ENCODE results near the gene PRPF38A.
"Not testable (repeated sequence)": the region's sequence is repeated elsewhere in the genome, so short reads cannot be mapped to it uniquely, and the experiment has no call there.

PRPF38A gene, protein sequence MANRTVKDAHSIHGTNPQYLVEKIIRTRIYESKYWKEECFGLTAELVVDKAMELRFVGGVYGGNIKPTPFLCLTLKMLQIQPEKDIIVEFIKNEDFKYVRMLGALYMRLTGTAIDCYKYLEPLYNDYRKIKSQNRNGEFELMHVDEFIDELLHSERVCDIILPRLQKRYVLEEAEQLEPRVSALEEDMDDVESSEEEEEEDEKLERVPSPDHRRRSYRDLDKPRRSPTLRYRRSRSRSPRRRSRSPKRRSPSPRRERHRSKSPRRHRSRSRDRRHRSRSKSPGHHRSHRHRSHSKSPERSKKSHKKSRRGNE
- total RNA-seq, result 75.4 reads per million, percentile 77 among the genes with 10 or more reads in this experiment

DNA sequence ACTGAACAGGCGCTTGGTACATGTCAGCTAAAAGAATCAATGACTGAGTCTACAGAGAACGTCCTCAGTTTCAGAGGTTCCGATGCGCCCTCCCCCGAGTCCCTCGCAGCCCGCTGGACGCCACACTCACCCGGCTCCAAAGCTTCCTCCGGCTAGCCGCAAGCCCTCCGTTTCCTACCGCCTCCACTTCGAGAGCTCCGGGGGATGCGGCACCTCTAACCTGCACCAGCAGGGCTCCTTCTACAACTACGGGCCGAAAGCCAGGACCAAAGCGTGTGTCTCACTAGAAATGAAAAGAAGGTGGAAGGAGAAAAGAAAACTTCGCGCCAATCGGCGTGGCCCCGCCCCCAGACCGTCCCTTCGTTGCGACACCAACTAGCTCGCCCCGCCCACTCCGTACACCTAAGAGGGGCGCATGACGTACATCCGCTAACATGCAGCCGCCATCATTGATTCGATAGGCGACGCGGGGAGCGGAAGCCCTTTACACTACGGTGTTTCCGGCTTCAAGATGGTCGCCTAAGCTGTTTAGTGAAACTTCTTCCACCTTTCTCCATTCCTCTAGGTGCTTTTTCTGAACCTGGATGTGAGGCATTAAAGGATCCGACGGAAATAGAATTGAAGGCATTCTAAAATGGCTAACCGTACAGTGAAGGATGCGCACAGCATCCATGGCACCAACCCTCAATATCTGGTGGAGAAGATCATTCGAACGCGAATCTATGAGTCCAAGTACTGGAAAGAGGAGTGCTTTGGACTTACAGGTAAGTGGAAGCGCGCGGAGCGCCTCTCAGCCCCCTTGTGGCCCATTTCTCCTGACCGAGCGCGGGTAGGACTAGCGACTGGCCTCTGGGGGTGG lies at the start of gene PRPF38A, which contains the start of gene ORC1:
Gene PRPF38A (plus strand): TSS at position 487 of the 859 bp plus-strand sequence. CDS start 148 bp downstream, at position 635.
Gene ORC1 (minus strand): TSS at position 308 of the 859 bp plus-strand sequence. CDS start 2,200 bp downstream, outside the sequence.
- DNase-seq, result peak; percentile 97

DNA sequence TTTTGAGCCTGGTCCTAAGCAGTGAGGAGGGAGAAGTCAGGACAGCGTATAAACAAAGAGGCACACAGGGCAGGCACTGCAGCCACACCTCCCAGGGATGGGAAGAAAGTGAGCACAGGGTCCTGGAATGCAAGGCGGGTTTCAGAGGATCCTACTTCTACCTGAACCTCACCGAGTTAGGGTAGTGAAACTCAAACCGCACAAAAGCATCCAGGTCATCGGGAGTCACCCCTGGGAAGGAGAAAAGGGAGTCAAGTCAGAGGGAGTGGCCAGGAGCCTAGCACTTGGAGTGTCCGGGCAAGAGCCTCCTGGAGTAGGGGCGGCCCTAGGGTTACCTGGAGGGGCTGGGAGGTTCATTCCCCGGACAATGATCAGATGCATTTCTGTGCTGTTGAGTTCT lies 49.0 kb upstream of the PRPF38A start:
- no peak for DNase-seq

DNA sequence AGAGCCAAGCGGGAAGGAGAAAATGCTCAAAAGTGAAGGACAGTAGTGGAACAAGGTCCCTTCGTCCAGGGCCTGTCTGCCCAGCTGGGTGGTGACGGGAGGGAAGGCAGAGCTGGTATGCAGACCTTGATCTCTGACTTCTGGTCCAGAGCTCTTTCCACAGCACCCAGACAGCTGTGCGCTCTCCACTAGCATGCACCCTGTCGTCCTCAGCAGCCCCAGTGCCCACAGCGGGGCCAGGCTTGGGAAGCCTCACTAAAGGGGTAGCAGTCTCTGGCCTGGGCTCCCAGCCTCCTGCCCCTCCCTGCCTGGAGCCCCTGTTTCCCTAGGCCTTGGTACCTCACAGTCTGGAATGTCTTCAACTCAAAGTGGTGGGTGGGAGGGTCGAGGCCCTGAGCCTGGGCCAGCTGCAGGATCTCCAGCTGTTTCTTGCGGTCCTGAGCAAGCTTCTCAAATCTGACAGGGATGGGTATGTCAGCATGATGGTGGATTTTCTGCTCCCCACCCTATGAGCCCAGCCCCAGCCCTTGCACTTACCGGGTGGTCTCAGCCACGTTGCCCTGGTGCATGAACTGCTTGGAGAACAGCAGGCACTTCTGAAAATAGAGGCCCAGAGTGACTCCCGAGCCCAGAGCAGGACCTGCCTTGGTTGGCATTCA lies 48.4 kb upstream of the PRPF38A start:
- no peak for DNase-seq

DNA sequence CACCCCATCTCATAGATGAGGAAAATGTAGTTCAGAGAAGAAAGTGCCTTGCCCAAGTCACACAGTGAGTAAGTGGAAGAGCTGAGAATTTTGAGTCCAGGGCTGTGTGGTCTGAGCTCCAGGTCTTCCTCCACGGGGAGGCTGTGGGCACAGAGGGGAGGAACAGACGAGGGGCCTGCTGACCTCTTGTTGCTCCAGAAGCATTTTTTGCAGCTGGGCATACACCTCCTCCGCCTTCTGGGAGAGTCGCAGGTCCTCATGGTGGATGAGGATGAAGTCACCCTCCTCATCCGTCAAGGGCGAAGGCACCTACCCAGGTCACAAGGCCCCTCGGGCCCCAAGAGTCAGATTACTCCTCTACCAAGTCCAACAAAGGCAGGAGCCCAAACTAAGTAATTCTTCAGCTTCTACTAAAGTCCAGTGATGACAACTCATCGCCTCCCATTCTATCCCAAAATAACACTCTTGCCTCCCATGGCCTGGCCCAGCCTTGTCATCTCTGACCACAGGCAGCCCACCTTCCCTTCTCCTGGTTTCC lies 47.5 kb upstream of the PRPF38A start:
- DNase-seq, result no peak

DNA sequence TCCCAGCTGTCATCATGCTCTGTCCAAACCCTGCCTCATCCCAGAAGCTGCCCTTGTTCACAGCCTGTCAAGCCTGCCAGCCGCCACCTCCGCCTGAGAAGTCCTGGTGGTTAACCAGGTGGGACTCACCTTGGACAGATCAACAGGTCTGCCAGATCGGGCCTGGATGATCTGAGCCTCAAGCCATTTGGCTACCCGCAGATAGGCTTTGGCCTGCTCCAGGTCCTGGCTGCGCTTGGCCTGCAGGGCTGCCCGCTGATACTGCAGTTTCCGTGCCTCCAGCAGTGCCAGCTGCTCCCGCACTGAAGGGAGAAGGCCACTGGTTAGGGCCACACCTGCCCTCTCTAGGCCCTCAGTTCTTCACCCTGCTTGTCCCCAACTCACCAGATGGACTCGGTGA lies 47.0 kb upstream of the PRPF38A start:
- DNase-seq, result no peak

DNA sequence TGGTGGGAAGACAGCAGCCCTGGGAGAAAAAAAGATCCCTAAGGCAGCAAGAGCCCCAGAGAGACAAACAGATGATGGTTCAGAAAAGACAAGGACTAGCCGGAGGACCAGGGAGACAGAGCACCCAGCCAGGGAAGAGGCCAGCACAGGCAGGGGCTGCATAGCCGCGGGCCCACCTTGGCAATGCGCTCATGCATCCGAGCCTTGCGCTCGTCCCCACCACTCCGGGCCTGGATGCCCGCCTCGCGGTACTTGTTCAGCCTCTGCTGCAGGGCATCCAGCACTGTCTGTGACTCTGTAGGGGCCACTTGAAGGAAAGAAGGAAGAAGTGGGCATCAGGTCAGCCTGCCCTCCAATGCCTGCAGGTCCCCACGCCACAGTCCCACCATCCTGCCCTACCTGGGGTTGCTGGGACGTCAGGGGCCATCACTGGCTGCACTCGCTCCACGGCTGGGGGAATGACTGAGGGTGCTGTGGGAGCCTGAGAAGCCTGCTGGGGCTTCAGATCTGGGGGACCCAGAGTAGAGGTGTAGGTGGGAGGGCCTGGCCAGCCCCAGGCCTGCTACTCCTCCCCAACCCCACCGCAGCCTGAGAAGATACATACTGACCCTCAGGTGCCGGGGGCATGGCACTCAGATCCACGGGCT lies 45.4 kb upstream of the PRPF38A start:
- DNase-seq, result no peak

DNA sequence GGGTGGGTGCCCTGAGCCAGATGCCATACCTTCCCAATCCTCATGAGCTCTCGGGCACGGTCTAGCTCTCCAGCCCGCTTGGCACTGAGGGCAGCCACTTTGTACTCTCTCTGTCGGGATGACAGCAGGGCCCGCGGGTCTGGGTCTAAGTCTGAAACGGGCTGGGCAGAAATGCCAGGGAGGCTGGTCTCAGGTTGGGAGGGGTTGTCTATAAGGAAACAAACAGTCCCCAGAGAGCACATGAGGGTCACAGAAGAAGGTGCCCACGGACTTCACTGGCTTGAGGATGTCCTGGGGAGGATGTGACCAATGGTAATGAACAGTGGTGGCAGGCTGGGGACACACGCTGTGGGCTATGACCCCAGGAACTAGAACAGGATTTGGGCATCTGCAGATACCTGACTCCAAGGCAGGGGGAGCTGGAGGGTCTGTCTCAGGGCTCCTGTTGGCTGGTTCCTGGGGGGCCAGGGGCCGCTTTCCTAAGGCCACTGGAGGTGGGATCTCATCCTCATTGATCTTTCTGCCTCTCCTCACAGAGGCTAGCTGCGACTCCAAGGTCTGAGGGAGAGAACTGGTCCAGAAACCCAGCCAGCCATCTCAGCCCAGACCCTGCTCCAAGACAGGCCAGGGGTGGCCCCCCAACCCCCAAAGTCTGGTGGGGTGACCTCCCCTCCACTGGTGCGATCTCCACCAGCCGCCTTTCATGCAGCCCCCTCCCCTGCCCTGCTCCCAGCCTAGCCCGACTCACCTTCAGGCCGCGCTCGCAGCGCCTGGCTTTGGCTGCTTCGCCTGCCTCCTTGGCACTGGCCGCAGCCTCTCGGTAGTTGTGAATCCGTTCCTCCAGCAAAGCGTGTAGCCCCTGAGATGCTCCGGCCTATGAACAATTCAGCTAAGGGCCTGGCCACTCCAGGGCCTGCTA lies 44.5 kb upstream of the PRPF38A start:
- no peak for DNase-seq

DNA sequence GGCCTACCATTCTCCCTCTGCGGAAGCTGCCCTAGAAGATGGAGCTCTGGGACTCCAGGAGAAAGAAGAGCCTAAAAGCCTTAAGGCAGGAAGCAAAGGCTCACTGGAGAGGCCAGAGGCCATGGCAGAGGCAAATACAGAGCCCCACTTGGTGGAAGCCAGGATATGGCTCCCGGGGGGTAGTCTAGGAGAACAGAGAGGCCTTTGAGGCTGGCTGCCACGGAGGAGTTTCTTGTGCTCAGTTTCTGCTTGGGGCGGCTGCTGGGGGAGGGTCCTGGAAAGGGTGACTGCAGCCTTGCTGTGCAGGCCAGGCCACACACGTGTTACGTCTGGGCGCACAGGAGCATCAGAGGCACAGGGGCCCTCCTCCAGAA lies 43.8 kb upstream of the PRPF38A start:
- no peak for DNase-seq

DNA sequence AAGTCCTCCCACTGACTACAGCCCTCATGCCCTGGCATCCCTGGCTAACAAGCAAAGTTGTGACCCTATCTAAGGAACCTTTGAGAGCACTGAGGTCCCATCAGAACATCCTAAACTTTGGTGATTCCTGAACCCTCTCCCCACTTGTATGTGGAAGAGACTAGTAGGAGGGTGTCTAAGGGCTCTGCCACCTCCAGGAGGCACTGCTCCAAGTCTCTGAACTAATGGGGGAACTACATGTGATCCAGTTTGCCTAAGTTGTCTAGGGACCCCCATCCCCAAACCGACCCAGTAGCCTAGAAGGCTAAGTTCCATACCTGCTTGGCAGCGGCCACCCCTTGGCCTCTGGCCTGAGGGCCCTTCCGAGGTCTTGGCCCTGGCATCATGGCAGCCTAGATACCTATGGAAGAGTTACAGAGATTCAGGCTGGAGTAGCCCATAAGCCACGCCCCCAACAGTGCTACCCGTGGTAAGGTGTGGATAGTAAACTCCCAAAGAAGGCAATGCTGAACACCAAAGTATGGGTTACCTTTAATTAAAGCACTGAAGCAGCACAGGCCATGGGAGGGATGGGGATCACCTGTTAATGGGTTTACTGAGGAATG lies 40.1 kb upstream of the PRPF38A start:
- DNase-seq, result no peak

DNA sequence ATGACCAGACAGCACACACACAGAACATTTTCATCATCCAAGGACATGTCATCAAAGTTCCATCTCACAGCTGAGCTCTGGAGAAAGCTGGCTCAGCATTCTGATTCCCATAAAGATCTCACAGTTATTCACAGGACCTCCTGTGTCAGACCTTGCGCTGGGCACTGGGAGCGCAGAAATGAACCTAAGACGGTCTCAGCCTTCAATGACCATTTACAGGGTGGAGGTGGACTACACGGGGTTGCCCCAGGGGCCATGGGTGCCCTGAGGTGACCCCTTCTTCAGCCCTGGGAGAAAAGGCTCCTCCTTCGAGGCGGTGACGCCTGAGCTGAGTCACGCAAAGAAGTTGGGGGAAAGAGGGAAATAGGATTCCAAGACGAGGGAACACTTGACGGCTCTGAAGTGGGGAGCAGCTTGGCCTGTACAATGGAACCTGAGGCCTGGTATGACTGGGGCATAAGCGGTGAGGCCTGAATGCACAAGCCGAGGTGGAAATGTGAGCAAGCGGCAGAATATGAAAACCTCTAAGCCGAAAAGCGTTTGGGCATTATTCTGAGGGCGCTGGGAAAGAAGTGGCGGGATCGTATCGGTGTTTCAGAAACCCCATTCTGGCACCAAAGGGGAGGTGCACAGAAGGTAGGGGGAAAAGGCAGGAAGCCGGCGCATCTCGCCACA lies 39.2 kb upstream of the PRPF38A start:
- no peak for DNase-seq

DNA sequence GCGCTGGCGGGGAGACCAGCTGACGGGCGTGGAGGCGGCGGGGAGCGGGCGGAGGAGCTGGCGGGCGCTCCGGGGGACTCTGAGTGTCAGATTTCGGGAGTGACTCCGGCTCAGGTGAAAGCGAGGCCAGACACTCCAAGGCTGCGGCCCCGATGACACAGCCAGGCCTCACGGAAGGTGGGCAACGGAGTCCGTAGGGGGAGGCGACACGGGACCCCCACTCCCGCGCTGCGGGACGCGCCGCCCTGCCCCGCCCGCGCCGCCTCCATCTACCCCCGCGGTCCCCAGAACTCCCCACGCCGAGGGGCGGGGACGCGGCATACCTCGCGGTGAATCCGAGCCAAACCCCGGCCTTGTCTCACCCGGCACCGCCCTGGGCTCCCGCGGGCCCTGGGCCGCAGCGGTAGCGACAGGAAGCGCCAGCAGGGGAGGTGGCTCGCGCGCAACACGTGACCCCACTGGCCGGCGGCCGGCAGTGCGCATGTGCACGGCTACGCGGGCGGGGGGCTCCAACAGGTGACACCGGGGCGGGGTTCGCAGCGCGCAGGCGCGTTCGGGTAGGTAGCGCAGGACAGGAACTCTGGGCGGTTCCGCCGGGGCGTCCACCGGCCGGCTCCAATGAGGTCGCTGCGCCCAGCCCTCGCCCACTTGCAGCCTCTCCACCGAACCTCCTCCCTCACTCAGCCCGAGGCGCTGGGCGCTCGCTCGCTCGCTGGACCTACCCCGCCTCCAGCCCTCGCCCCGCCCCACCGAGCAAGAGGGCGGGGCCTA lies 38.5 kb upstream of the PRPF38A start, which contains the start of gene CC2D1B:
Gene CC2D1B (minus strand): TSS at position 460 of the 771 bp plus-strand sequence. CDS start 1,585 bp downstream, outside the sequence.
- peak; percentile 98 for DNase-seq

DNA sequence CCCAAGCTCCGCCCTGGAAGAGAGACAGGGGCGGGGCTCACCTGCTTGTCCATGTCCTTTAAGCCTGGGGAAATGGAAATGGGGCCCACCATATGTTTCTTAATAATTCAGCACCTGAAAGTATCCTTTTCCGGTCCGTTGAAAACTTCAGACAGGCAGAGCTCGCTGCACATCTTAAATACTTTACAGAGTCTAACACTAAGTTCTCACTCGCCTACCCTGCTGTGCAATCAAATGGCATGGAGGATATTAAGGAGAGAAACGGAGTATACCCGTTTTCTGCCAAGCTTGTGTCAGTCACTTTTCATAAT lies 37.9 kb upstream of the PRPF38A start:
- no peak for DNase-seq

DNA sequence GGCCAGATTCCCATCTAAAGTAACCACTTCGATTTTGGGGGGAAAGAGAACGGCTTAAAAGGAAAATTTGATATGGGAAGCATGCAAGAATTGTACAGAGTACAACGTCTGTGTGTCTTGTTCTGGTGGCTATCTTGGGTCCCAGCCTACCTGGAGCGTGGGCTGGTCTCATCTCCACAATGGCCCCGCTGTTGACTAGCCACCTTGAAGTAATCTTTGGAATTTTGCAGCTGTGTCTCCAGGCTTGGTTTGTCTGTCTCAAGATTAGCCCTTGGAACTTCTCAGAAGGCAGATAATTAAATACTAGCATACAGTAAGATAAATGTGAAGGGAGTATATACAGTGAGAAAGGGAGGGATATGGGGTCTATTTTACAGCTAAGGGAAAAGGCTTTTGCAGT lies 37.1 kb upstream of the PRPF38A start:
- no peak for DNase-seq

DNA sequence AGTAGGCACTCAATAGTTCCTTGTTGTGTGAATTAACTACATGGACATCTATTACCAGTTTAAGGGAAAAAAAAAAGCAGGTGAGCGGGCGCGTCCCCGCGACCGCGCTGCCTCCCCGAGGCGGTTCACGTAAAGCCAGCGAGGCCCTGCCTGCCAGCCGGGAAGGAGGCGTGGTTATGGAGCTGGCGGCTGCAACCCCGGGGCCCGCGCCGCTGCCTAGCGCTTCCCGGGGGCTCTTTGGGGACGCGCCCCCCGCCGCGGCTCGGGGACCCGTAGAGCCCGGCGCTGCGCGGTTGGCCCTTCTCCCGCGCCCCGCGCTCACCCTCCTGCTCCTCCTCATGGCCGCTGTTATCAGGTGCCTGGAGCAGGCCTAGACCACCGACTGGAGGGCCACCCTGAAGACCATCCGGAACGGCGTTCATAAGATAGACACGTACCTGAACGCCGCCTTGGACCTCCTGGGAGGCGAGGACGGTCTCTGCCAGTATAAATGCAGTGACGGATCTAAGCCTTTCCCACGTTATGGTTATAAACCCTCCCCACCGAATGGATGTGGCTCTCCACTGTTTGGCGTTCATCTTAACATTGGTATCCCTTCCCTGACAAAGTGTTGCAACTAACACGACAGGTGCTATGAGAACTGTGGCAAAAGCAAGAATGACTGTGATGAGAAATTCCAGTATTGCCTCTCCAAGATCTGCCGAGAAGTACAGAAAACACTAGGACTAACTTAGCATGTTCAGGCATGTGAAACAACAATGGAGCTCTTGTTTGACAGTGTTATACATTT lies 35.8 kb upstream of the PRPF38A start:
- peak; percentile 45 for DNase-seq

DNA sequence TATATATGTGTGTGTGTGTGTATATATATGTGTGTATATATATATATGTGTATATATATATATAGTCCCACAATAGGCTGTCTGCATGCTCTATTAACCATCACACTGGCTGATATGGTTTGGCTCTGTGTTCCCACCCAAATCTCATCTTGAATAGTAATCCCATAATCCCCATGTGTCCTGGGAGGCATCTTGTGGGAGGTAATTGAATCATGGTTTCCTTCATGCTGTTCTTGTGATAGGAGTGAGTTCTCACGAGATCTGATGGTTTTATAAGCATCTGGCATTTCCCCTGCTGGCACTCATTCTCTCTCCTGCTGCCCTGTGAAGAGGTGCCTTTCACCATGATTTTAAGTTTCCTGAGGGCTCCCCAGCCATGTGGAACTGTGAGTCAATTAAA lies 34.6 kb upstream of the PRPF38A start:
- not testable (repeated sequence) for DNase-seq

DNA sequence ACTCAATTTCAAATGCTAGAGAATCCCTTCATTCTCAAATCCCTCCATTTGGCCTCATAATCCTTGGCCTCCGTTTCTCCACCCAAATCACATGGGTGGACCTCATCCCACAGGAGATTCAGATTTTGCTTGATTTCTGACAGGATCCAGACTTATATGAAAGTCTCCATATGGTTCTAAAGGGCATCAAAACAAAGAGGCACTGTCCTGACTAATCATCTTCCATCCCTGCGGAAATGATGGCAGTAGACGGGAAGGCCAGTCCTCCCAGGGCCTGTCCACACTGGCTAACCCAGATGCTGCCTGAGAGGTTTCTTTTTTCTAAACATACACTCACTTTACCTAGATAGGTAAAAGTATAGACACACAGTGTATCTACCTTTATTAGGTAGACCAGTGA lies 19.0 kb upstream of the PRPF38A start:
- no peak for DNase-seq

DNA sequence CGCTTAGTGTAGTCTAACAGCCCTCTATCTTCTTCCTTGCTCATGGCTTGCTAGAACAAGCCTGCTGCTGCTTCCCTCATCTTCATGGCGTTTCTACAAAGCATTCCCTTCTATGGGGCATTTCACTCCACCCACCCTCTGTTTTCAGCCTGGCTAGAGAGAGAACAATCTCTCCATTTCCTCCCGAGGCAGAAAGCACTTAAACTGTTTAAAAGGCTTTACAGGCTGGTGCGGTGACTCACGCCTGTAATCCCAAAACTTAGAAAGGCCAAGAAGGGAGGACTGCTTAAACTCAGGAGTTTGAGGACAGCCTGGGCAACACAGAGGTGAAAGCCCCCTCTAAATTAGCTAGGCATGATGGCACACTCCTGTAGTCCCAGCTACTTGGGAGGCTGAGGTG lies 17.9 kb upstream of the PRPF38A start:
- DNase-seq, result no peak

DNA sequence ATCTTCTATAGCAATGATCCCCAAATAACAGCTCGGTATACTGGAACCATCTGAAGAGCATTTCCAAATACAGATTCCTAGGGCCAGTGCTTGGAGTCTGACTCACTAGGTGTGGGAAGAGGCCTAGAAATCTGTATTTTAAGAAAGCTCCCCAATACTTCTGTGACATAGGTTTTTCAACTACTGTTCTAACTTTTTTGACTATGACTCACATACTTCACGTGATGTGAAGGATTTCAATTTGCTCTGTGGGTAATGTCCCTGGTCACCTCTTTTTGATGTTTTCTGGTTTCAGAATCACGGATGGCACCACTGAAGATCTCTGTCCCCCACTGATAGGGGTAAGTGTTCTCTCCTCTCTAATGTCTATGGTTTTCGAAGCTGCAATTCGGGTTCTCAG lies 11.2 kb upstream of the PRPF38A start:
- no peak for DNase-seq

DNA sequence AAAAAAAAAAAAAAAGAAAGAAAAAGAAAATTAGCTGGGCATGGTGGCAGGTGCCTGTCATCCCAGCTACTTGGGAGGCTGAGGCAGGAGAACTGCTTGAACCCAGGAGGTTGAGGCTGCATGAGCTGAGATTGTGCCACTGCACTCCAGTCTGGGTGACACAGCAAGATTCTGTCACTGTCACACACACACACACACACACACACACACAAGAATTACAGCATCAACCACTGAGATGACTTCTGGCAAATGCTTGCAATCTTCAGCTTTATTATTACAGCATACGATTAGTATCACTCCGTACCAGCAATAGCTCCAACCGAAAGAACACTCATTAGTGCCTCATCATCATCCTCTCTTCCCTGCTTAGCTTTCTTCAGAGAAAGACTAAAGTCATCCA lies 4.8 kb upstream of the PRPF38A start:
- DNase-seq, result no peak
